RWPE1 (cell line): Measurements from ENCODE around the gene NT5C.

Source experiments
- CTCF ChIA-PET: fragments of 350-600 bp; sonication (Branson Sonifier 250); formaldehyde crosslinking; extraction: SDS; loops from one replicate; lab custom pipeline; 2021; lab: Yijun Ruan, JAX
- POLR2A ChIA-PET: fragments of 400-600 bp; formaldehyde crosslinking; extraction: SDS; loops from one replicate; lab custom pipeline; 2020; ENCODE audit warnings: antibody characterized with exemption; ENCODE audit not compliant: low non-redundant PET; lab: Yijun Ruan, JAX
- DNase-seq: peaks from one replicate; pipeline ENCODE4 v3.0.0; 2012; ENCODE audit warnings: low spot score
- H3K27ac ChIP-seq: fragments of 450-650 bp; 2 replicates; pipeline ENCODE4 v1.5.1; 2017
- TF ChIP-seq, protein P1 (sequence below): fragments of 450-650 bp; conservative IDR thresholded peaks from 2 replicates; pipeline ENCODE4 v1.5.1; 2017; ENCODE audit warnings: low read depth, mild to moderate bottlenecking

NT5C gene

GRCh38 chr17:75131278-75132017 is at the start of gene NT5C:
Gene NT5C (minus strand): TSS chr17:75131742. CDS start chr17:75131707, 35 bp downstream.
- peak within 1 kb of the TSS; percentile 100 for H3K27ac ChIP-seq
- TF ChIP-seq, protein P1, sequence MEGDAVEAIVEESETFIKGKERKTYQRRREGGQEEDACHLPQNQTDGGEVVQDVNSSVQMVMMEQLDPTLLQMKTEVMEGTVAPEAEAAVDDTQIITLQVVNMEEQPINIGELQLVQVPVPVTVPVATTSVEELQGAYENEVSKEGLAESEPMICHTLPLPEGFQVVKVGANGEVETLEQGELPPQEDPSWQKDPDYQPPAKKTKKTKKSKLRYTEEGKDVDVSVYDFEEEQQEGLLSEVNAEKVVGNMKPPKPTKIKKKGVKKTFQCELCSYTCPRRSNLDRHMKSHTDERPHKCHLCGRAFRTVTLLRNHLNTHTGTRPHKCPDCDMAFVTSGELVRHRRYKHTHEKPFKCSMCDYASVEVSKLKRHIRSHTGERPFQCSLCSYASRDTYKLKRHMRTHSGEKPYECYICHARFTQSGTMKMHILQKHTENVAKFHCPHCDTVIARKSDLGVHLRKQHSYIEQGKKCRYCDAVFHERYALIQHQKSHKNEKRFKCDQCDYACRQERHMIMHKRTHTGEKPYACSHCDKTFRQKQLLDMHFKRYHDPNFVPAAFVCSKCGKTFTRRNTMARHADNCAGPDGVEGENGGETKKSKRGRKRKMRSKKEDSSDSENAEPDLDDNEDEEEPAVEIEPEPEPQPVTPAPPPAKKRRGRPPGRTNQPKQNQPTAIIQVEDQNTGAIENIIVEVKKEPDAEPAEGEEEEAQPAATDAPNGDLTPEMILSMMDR = peak; percentile 78
- peak; percentile 68 for DNase-seq
- ChIA-PET CTCF (interaction anchor here (0.5 to 5.8 kb wide), 12 partner anchors 9 to 61 kb away, joined by 3 to 61 read pairs (median 4); no protein-coding TSS in a partner anchor), POLR2A (interaction anchor here (0.8 to 1.8 kb wide), 3 partner anchors 15 to 24 kb away, joined by 4 to 6 read pairs (median 5); no protein-coding TSS in a partner anchor)

DNA sequence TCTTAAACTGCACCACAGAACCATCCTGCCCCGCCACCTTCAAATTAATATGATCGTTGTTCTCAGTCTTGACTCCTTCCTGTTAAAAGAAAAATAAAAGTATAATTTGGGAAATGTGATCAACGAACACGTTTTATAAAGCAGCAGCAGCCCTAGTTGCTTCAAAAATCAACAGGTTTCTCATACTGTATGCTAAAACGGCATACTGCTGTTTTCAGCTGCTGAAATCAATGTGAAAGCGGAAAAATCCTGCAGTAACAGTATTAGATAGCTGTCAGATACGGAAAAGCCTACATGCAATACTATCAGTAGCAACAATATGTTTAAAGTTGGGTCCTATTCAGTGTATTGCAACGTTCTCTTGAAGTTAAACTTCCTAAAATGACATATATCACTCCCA is 49.6 kb upstream of the NT5C start:
- no peak overlapping the region for H3K27ac ChIP-seq
- DNase-seq = no peak
- ChIA-PET POLR2A (interaction anchor here (0.6 kb wide), 1 partner anchor 9 kb away, joined by 4 read pairs; no protein-coding TSS in a partner anchor), CTCF (interaction anchor here (0.5 to 1.9 kb wide), 2 partner anchors 68 to 71 kb away, joined by 3 to 4 read pairs; no protein-coding TSS in a partner anchor)
- TF ChIP-seq, protein P1 = no peak

- POLR2A ChIA-PET = interaction anchor here (0.6 kb wide), 1 partner anchor 14 kb away, joined by 12 read pairs; no protein-coding TSS in a partner anchor
- CTCF ChIA-PET = no interaction called here
- H3K27ac ChIP-seq = peak overlapping the region; percentile 45
- TF ChIP-seq, protein P1 = no peak
- no peak for DNase-seq
Observed at GRCh38 chr17:75178453-75178852, 46.9 kb upstream of the NT5C start.

- no peak for DNase-seq
- ChIA-PET CTCF (interaction anchor here (0.6 kb wide), 1 partner anchor 26 kb away, joined by 3 read pairs; no protein-coding TSS in a partner anchor), POLR2A (interaction anchor here (0.6 to 1.1 kb wide), 2 partner anchors 14 to 22 kb away, joined by 3 to 4 read pairs; partner anchors contain the start of gene JPT1)
- TF ChIP-seq, protein P1 = no peak
- H3K27ac ChIP-seq = peak overlapping the region; percentile 44
Observed at GRCh38 chr17:75176625-75177024, 45.1 kb upstream of the NT5C start.

- no peak for DNase-seq
- TF ChIP-seq, protein P1 = no peak
- CTCF ChIA-PET = interaction anchor here (0.8 to 0.9 kb wide), 2 partner anchors 45 to 63 kb away, joined by 3 read pairs; no protein-coding TSS in a partner anchor
- H3K27ac ChIP-seq = peak overlapping the region; percentile 44
- POLR2A ChIA-PET = no interaction called here
Observed at GRCh38 chr17:75174996-75175395, 43.5 kb upstream of the NT5C start.

DNA sequence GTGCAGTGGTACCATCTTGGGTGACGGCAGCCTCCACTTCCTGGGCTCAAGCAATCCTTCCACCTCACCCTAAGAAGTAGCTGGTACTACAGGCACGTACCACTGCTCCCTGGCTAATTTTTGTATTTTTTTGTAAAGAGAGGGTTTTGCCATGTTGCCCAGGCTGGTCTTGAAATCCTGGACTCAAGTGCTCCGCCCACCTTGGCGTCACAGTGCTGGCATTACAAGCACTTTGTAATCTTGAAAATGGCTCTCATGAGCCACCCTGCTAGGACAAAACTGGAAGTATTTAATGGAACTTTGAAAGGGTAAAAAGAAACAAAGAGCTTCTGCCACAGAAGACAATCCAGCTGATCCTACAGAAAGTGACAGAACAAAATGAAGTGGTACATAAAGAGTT is 42.0 kb upstream of the NT5C start:
- ChIA-PET POLR2A (no interaction called here), CTCF (interaction anchor here (0.8 kb wide), 1 partner anchor 163 kb away, joined by 6 read pairs; no protein-coding TSS in a partner anchor)
- TF ChIP-seq, protein P1 = no peak
- DNase-seq = no peak
- H3K27ac ChIP-seq = peak overlapping the region; percentile 47
